Measurements from ENCODE around the gene NCLN.

NCLN gene

GRCh38 chr19:3257071-3257470 lies 71.3 kb downstream of the NCLN start:
- no peak for DNase-seq (ENCODE audit: low read depth in 2 of 2)

Measured in stimulated activated CD4-positive, alpha-beta T cell treated with anti-CD3 and anti-CD28 coated beads, Interleukin-1b, Interleukin-23, amount 100 ng/mL, for 1 hour (primary cell).